HG02678 (cell line): ENCODE results near the gene NOL12.

Experiments
- ATAC-seq: cut with Tn5 transposase; IDR thresholded peaks from one replicate; pipeline ENCODE4 v1.9.1; 2021; ENCODE audit warnings: mild to moderate bottlenecking, moderate library complexity; ENCODE audit not compliant: unreplicated experiment

The NOL12 gene

DNA sequence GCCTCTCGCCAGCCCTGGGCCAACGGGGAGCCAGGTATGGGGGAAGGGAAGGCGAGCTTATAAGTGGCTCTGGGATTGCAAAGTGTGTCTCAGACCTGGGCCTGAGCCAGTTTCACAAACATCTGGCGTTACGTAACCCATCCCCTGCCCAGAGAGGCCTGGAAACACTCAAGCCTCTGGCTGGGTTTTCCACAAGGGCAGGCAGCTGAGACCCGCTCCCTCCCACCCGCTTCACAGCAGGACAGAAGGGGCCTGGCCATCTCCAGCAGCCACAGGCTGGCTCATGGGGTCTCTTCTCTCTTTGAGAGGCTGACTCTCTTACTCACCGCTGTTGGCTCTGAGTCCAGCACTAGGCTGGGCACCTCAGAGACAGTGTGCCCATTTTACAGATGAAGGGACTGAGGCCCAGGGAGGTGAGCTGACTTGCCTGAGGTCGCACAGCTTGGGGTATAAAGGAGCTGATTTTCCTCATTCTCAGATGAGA, 55.2 kb downstream of the NOL12 start:
- ATAC-seq, result no peak

DNA sequence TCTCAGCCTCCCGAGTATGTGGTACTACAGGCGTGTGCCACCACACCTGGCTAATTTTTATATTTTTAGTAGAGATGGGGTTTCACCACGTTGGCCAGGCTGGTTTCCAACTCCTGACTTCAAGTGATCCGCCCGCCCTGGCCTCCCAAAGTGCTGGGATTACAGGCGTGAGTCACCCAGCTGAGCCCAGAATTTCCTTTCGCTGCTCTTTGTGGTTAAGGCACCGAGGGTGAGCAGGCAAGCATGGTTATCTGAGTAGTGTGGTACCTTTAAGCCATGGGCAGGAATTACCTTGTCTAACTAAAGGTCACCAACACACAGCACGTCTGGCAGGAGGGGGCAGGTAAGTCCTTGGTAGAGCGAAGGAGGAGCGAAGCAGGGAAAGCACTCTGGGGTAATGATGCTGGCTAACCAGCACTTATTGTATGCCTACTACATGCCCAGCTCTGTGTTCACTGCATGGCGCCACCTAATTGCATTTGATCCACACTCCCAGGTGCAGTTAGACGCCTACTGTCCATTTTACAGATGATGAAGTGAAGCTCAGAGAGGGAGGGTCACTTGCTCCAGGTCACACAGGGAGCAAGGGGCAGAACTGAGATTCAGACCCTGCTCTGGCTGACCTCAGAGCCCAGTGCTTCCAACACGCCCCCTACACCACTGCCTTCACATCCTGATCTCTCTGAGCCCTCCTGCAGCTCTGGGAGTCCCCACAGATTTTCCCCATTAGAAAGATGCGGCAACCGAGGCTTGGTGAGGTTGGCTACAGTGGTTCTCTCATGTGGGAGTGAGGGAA, 56.4 kb downstream of the NOL12 start:
- ATAC-seq, result no peak
